Measurements from ENCODE around the gene ACBD4.

- peak; percentile 87 for TF ChIP-seq CTCF (IDR thresholded peaks at IDR 0.05; ENCODE audit: low read length)
- TF ChIP-seq EZH2 (IDR thresholded peaks at IDR 0.05; ENCODE audit: borderline replicate concordance, low read length) = no peak
These were observed 13.7 kb downstream of the ACBD4 start for GRCh38 chr17:45149037-45149668.
